Activated CD8-positive, alpha-beta memory T cell treated with anti-CD3 and anti-CD28 coated beads, Interleukin-2, amount 50 U/mL, for 48 hours (primary cell): Measurements from ENCODE around the gene MR1.

Experiments used
- DNase-seq: peaks from one replicate; pipeline ENCODE4 v3.0.0-alpha.2; 2020

Gene MR1

DNA sequence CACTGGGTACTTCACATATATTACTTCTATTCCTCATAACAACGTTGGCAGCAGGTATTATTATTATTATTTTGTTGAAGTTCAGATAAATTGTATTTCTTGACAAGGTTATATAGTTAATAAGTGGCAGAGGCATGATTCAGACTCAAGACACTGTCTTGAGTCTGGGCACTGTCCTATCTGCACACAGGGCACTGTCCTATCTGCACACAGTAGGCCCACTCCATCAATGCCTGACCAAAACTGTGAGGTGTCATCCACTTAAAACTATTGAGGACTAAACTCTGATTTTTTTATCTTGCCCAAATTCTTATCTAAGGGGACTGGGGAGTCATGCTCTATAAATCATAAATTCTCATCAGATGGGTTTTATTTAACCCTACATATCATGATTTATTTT is 30.9 kb downstream of the MR1 start:
- DNase-seq, result no peak

GRCh38 chr1:181073638-181074037 is 39.9 kb downstream of the MR1 start:
- no peak for DNase-seq

DNA sequence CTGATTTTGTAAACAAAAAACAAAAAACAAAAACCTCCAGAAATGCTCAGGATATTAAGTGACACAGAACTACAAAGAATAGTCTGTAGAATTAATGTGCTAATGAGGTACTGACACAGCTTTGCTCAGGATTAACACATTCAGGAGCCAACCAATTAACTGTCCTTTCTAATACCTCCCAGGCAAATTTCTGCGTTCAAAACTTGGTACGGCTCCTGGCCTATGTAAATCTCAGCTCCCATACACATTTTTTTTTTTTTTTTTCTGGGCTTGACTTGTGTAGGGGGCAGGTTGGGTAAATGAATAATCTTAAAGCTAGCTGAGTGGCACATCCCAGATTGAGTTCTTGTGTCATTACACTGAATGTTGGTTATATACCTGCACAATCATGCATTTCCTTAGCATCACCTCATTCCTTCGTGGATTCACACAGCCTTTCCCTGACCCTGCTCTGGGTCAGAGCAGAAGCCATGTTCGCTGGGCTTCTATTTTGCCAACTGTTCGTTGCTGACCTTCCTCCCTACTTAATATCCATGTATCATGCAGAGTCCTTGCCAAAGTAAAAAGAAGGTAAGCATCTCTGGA is 42.1 kb downstream of the MR1 start:
- no peak for DNase-seq

- no peak for DNase-seq
These were observed 43.1 kb downstream of the MR1 start for GRCh38 chr1:181076852-181077251.

GRCh38 chr1:181077576-181078242 is 43.9 kb downstream of the MR1 start:
- DNase-seq, result no peak

DNA sequence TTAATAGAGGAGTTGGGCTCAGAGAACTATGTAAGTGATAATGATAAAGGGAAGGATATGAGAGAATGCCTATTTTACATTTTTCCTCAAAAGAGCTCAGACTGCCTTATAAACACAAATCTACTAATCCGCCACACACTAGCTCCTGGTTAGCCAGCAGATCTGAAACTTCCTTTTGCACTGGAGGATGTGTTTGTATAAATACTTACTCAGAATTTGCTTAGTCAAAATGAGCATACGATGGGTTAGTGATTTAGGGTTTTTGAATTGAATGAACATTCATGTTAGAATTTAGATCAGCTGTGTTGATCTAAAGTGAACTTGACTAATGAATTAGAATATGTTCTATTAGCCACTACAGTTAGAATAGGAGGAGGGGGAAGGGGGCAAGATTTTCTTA is 45.6 kb downstream of the MR1 start:
- DNase-seq, result no peak

- DNase-seq, result no peak
These were observed 46.1 kb downstream of the MR1 start for GRCh38 chr1:181079920-181080319.

DNA sequence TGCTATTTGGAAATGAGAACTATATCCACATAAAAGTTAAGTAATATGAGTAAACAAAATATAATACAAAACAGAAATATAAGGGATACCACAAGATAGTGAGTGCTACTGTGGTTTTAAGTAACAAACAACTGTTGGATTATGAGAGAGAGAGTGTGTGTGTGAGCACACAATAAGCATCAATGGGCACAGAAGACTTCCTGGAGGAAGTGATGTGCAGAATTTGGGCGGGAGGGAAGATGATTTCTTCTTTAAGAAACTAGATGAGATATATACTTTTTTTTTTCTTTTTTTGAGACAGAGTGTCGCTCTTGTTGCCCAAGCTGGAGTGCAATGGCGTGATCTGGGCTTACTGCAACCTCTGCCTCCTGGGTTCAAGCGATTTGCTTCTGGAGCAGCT is 46.8 kb downstream of the MR1 start:
- DNase-seq, result no peak

DNA sequence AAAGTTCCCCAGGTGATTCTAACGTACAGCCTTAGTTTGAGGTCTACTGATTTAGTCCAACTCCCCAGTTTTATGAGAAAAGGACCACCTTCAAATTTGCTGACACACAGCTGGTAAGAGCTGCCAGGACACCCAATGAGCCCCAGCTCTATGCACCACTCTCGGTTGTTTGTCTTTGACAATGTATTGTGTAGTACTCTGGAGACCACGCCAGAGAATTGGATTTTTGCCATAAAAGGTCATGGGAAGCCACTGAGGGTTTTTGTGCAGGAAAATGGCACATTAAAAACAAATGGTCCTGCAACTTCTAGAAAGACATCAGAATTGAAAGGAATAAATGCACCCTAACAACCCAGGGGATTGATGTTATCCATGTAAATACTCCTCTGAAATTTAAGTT is 47.6 kb downstream of the MR1 start:
- no peak for DNase-seq

DNA sequence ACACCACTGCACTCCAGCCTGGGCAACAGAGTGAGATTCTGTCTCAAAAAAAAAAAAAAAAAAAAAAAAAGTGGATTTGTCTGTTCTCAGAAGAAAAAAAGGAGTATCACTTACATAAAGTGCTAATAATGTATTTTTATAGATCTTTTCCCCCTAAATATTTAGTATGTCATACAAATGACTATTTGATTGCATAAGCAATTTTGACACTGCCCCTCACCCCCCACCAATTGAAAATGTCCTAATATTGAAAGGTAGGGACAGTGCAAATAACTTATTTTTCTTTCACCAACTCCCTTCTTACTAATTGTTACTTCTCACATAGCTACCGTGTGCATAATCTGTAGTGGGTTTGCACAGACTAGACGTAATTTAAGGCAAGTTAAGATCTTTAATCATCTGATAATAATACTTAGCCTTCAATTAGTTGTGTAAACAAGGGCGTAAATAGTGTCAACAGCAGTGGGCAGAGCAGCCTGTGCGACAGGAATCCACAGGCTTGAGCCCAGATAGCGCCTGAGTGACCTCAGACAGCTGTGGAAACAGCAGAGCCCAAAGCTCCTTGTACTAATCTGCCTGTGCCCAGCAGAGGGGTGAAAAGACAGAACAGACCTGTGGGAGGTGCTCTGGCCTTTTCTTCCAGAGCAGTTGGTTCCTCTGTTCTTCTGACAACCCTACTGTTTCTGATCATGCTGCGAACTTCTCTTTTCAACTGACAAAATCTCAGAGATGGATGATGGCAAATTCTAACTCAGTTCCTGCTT is 50.2 kb downstream of the MR1 start:
- no peak for DNase-seq

DNA sequence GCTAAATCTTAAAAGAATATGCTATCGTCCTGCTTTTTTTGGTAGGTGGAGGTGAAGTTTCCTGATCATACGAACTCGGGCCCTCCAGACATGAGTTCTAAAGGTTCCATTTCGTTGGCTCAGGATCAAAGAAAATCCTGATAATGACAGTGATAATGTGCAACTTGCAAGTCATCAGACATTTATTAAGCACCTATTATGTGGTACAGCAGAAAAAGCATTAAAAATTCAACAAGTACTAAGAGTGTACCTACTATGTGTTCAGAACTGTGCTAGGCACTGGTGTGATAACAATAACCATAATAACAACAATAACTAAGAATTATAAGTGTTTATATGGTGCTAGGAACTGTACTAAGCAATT is 50.8 kb downstream of the MR1 start:
- DNase-seq, result no peak

- DNase-seq, result no peak
These were observed 52.3 kb downstream of the MR1 start for GRCh38 chr1:181086091-181086490.

- no peak for DNase-seq
These were observed 53.1 kb downstream of the MR1 start for GRCh38 chr1:181086926-181087325.

- no peak for DNase-seq
These were observed 53.7 kb downstream of the MR1 start for GRCh38 chr1:181087400-181087901.

DNA sequence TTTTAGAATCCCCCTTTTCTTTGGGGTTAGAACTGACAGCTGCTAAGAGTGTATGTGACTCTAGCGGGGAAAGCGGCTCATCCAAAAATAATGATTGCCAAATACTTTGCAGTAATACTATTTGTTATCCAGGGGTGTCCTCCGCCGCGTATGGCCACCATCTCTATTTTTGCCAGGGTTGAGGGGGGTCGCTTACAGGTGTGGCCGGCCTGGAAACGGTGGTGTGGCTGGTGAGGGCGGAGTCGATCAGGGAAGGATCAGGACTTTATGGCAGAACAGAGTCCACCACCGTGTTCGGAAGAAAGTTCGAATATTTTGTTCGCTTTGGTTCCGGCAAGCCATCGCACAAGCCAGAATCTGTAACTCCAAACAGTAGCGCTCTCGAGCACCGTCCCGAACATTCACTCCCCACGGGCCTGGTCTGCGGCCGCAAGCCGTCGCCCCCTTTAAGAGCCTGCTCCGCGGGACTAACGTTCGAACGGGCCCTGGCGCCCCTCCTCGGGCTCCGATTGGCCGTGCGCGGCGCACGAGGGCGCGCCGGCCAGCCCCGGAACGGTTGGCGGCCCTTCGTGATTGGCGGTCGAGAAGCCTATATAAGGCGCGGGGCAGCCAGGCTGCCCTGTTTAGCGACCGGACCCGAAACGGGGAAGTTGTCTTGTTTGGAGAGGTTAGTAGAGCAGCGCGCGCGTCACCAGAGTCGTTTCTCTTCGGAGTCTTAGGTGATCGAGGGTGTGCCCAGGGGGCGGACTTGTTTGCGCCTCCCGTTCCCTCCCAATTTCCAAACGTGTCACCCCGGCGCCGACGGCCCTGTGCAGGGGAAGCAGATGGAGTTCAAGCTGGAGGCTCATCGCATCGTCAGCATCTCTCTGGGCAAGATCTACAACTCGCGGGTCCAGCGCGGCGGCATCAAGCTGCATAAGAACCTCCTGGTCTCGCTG is 54.6 kb downstream of the MR1 start, which contains the start of gene IER5:
Gene IER5, plus strand, starts transcription at position 622 of the 938 bp plus-strand sequence. Its CDS starts 203 bp downstream, at position 825.
- peak; percentile 98 for DNase-seq

DNA sequence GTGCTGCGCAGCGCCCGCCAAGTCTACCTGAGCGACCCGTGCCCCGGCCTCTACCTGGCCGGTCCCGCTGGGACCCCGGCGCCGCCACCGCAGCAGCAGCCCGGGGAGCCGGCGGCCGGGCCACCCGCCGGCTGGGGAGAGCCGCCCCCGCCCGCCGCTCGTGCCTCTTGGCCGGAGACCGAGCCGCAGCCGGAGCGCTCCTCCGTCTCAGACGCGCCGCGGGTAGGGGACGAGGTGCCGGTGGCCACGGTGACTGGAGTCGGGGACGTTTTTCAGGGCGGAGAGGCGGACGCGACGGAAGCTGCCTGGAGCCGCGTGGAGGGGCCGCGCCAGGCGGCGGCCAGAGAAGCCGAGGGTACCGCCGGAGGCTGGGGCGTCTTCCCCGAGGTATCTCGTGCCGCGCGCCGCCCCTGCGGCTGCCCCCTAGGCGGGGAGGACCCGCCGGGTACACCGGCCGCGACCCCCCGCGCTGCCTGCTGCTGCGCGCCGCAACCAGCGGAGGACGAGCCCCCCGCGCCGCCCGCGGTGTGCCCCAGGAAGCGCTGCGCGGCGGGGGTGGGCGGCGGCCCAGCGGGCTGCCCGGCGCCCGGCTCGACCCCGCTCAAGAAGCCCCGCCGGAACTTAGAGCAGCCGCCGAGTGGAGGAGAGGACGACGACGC is 55.4 kb downstream of the MR1 start:
- peak; percentile 74 for DNase-seq

GRCh38 chr1:181089676-181090544 is 56.1 kb downstream of the MR1 start:
- DNase-seq, result peak; percentile 82

DNA sequence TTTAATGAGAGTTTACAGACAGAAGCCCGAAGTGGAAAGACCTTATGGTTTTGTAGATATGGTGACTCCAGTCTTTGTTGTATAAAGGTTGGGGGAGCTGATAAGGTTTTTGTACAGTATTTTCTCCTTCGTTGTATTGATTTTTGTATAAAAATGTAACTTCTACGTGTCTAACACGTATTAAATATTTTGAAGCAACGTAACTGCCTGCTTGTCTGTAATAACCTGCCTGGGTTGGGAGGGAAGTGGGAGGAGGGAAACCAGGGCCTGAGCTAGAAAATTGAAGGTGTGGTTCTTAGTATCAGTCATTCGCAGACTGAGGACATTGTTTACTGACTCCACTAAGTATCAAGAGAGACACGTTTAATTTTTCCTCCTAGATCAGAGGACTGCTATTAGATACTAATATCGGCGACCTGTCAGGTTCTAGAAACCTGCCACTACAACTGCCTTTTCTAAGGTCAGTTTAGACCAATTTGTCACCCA is 56.9 kb downstream of the MR1 start:
- no peak for DNase-seq

DNA sequence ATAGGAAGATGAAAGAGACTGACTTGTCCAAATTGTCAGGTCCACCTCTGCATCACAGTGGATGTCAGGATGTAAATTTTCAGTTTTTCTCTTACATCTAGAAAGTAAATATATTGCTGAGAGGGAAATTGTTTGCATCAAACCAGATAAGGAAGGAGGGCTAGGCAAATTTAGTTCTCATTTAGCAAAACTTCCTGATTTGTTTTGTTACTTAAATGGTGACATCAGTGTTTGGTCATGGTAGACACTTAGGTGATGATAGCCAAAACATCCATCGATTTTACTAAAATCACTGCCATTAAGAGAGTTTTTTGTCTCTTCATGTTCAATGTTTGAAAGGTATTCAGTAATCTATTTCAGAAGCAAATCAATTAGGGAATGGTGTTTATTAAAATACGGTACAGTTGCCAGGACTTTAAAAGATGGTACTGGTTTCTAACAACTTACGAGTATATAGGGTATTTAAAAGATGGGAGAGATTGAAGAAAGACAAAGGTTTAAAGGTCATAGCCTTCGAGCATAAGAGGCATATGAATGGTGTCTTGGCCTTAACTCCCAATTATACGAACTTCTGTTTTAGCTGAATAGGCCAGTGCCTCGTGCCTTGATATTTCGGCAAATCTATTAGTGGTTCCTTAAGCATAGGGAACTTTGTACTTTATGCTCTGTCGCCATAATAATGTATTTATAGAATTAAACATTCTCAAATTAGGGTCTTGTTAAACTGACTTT is 57.7 kb downstream of the MR1 start:
- no peak for DNase-seq

- no peak for DNase-seq
These were observed 58.3 kb downstream of the MR1 start for GRCh38 chr1:181092056-181092455.
